HCT116 (cell line): Measurements from ENCODE around the gene FPR1. TPM values are rescaled to one million over a fixed set of nuclear protein-coding genes. Genes with fewer than 3 reads are reported as not detected.

Source experiments
- ATAC-seq: fragments of 200-7000 bp; cut with Tn5 transposase; 2 replicates; pipeline ENCODE4 v1.9.1; 2020; ENCODE audit warnings: mild to moderate bottlenecking, moderate library complexity
- BruUV-seq: library from RNA; stranded (reverse); fragments of 400-500 nt; replicated peaks from 2 replicates; lab custom pipeline; 2021; lab: Mats Ljungman, UMichigan
- CTCF ChIA-PET: fragments of 300-600 bp; sonication (Branson Sonifier 250); formaldehyde crosslinking; loops from one replicate; lab custom pipeline; 2021; ENCODE audit warnings: antibody characterized with exemption; lab: Charles Lee
- POLR2A ChIA-PET: fragments of 300-600, 350-600 bp; sonication (Branson Sonifier 250); formaldehyde crosslinking; loops from one replicate; lab custom pipeline; 2021; ENCODE audit warnings: antibody characterized with exemption; lab: Charles Lee
- RAD21 ChIA-PET, 2 experiments: fragments of 300-600 bp; sonication (Branson Sonifier 250); formaldehyde crosslinking; loops; one replicate each; lab custom pipeline; 2023; ENCODE audit warnings: low total read pairs in 2 of 2; ENCODE audit not compliant: uncharacterized antibody in 2 of 2, unreplicated experiment in 2 of 2, low non-redundant PET in 1 of 2; lab: Charles Lee
- DNase-seq: peaks from one replicate; pipeline ENCODE4 v3.0.0-alpha.2; 2010; ENCODE audit warnings: low read depth, low spot score
- H2AFZ ChIP-seq: fragments of 200-600 bp; shearing (Covaris generic), sonication (generic); 2 replicates; pipeline ENCODE4 v1.6.1; 2017; ENCODE audit warnings: low read depth, mixed run types, mixed read lengths, antibody characterized with exemption, low read length; ENCODE audit not compliant: poor library complexity, severe bottlenecking
- H3K27ac ChIP-seq: 2 replicates; pipeline ENCODE4 v1.5.1; 2012; ENCODE audit warnings: low read depth, low read length
- H3K27me3 ChIP-seq: fragments of 200-600 bp; sonication (generic); 2 replicates; pipeline ENCODE4 v1.6.1; 2016; ENCODE audit warnings: mixed run types, low read length, mixed read lengths; ENCODE audit not compliant: insufficient read depth
- H3K36me3 ChIP-seq, 2 experiments: fragments of 200-500 bp in 1 of 2; fragments of 200-600 bp in 1 of 2; sonication (Bioruptor generic) in 1 of 2; sonication (generic) in 1 of 2; 2 replicates each; pipeline versions ENCODE4 v1.5.1 to v1.6.1; 2014 to 2016; ENCODE audit warnings: low read length in 2 of 2, inconsistent platforms in 1 of 2, mixed read lengths in 1 of 2, mixed run types in 1 of 2; ENCODE audit not compliant: insufficient read depth in 2 of 2, control insufficient read depth in 1 of 2
- H3K4me1 ChIP-seq, 2 experiments: fragments of 200-600 bp in 1 of 2; sonication (generic) in 1 of 2; 2 replicates each; pipeline versions ENCODE4 v1.5.1 to v1.6.1; 2012 to 2017; ENCODE audit warnings: low read length in 2 of 2, inconsistent platforms in 1 of 2, mild to moderate bottlenecking in 1 of 2, mixed read lengths in 1 of 2, mixed run types in 1 of 2, moderate library complexity in 1 of 2; ENCODE audit not compliant: insufficient read depth in 2 of 2, control insufficient read depth in 1 of 2
- H3K4me2 ChIP-seq: fragments of 200-600 bp; sonication (generic); 2 replicates; pipeline ENCODE4 v1.6.1; 2017; ENCODE audit warnings: mixed run types, low read length, mixed read lengths
- H3K4me3 ChIP-seq, 2 experiments: fragments of 200-600 bp in 1 of 2; sonication (generic) in 1 of 2; replicated peaks in 1 of 2; 2 replicates each; pipeline ENCODE4 v1.5.1; 2011 to 2016; ENCODE audit warnings: low read length in 2 of 2, control low read depth in 1 of 2, low read depth in 1 of 2, mild to moderate bottlenecking in 1 of 2, mixed read lengths in 1 of 2, mixed run types in 1 of 2
- H3K79me2 ChIP-seq: fragments of 200-600 bp; sonication (generic); 2 replicates; pipeline ENCODE4 v1.6.1; 2017; ENCODE audit warnings: mild to moderate bottlenecking, mixed run types, low read length, moderate library complexity, mixed read lengths; ENCODE audit not compliant: insufficient read depth
- H3K9ac ChIP-seq: fragments of 200-600 bp; sonication (generic); 2 replicates; pipeline ENCODE4 v1.6.1; 2016; ENCODE audit warnings: low read length, mixed read lengths
- H3K9me2 ChIP-seq: fragments of 200-600 bp; sonication (generic), shearing (Covaris generic); 2 replicates; pipeline ENCODE4 v1.6.1; 2017; ENCODE audit warnings: mixed run types, mild to moderate bottlenecking, moderate library complexity; ENCODE audit not compliant: insufficient read depth
- H3K9me3 ChIP-seq, 2 experiments: fragments of 200-500 bp in 1 of 2; fragments of 200-600 bp in 1 of 2; sonication (Bioruptor generic) in 1 of 2; sonication (generic) in 1 of 2; 2 replicates each; pipeline ENCODE4 v1.6.1; 2014 to 2017; ENCODE audit warnings: low read length in 2 of 2, mixed read lengths in 2 of 2, inconsistent platforms in 1 of 2, low read depth in 1 of 2, mild to moderate bottlenecking in 1 of 2, mixed run types in 1 of 2, moderate library complexity in 1 of 2; ENCODE audit not compliant: control insufficient read depth in 1 of 2, insufficient read depth in 1 of 2
- H4K20me1 ChIP-seq: fragments of 200-600 bp; sonication (generic), shearing (Covaris generic); 2 replicates; pipeline ENCODE4 v1.6.1; 2017; ENCODE audit warnings: mixed run types, mild to moderate bottlenecking, moderate library complexity; ENCODE audit not compliant: insufficient read depth
- ATF3 ChIP-seq: IDR thresholded peaks from 2 replicates; pipeline ENCODE4 v1.6.1; 2012
- CBX3 ChIP-seq: IDR thresholded peaks from 2 replicates; pipeline ENCODE4 v1.6.1; 2012; ENCODE audit warnings: low read depth
- CEBPB ChIP-seq: IDR thresholded peaks from 2 replicates; pipeline ENCODE4 v1.6.1; 2012; ENCODE audit warnings: low read depth
- ELF1 ChIP-seq: IDR thresholded peaks from 2 replicates; pipeline ENCODE4 v1.6.1; 2012; ENCODE audit warnings: low read depth, borderline replicate concordance
- EZH2 ChIP-seq: fragments of 200-600 bp; sonication (generic); IDR thresholded peaks from 2 replicates; pipeline ENCODE4 v1.6.1; 2017; ENCODE audit warnings: antibody characterized with exemption, mixed run types
- FOSL1 ChIP-seq: IDR thresholded peaks from 2 replicates; pipeline ENCODE4 v1.6.1; 2012; ENCODE audit warnings: low read depth
- MAX ChIP-seq: IDR thresholded peaks from 2 replicates; pipeline ENCODE4 v1.6.1; 2012
- POLR2A ChIP-seq: IDR thresholded peaks from 2 replicates; pipeline ENCODE4 v1.7.0; 2011; ENCODE audit warnings: borderline replicate concordance; ENCODE audit not compliant: insufficient read depth, insufficient read length; ENCODE audit errors: extremely low read depth
- POLR2AphosphoS5 ChIP-seq: IDR thresholded peaks from 2 replicates; pipeline ENCODE4 v1.6.1; 2011; ENCODE audit warnings: mild to moderate bottlenecking, low read depth, low read length, moderate library complexity
- REST ChIP-seq: IDR thresholded peaks from 2 replicates; pipeline ENCODE4 v1.6.1; 2012; ENCODE audit warnings: low read depth
- SRF ChIP-seq: IDR thresholded peaks from 2 replicates; pipeline ENCODE4 v1.6.1; 2012; ENCODE audit warnings: low read depth
- TCF7L2 ChIP-seq: IDR thresholded peaks from 2 replicates; pipeline ENCODE4 v1.7.0; 2011; ENCODE audit warnings: borderline replicate concordance, inconsistent platforms; ENCODE audit not compliant: insufficient read depth, insufficient read length; ENCODE audit errors: extremely low read depth
- ZBTB33 ChIP-seq: IDR thresholded peaks from 2 replicates; pipeline ENCODE4 v1.6.1; 2011; ENCODE audit warnings: mild to moderate bottlenecking, low read length, moderate library complexity; ENCODE audit not compliant: insufficient replicate concordance; ENCODE audit errors: extremely low read depth
- ZNF274 ChIP-seq: fragments of 200-500 bp; sonication (Bioruptor generic); IDR thresholded peaks from 2 replicates; pipeline ENCODE4 v1.6.1; 2014; ENCODE audit warnings: mild to moderate bottlenecking, low read depth, low read length, inconsistent platforms
- intact Hi-C: fragments of 100-400 bp; cut with micrococcal nuclease; formaldehyde crosslinking; loops from 2 replicates; pipeline ENCODE4 v1.10.0; 2022
- total RNA-seq: library from RNA; stranded (reverse); gene quantifications from one replicate; pipeline ENCODE4 v1.2.1, GENCODE V29; 2021; ENCODE audit not compliant: unreplicated experiment

The FPR1 gene
- total RNA-seq, 1 experiment from 2014 or later: not detected

- H3K36me3 ChIP-seq: no peaks in the 10 kb centered on the region
- H2AFZ ChIP-seq: no peak overlapping the region
- H3K4me1 ChIP-seq: no peaks in the 10 kb centered on the region
- no peak overlapping the region for H3K4me2 ChIP-seq
- H3K79me2 ChIP-seq: no peaks in the 10 kb centered on the region
- BruUV-seq: no TSS peak
- intact Hi-C loops: no loop called here
- no peaks in the 10 kb centered on the region for H3K9me2 ChIP-seq
- no peak for ATAC-seq
- no peaks in the 10 kb centered on the region for H3K9me3 ChIP-seq
- H4K20me1 ChIP-seq: no peaks in the 10 kb centered on the region
- H3K9ac ChIP-seq: no peak overlapping the region
- no peak for TF ChIP-seq ZNF274
- no peak for TF ChIP-seq POLR2A
- no peak for TF ChIP-seq ELF1
- no peak for TF ChIP-seq ATF3
- no peak for TF ChIP-seq EZH2
- no peaks in the 10 kb centered on the region for H3K27me3 ChIP-seq
- POLR2A ChIA-PET: no interaction called here
- DNase-seq: no peak
- H3K4me3 ChIP-seq: no peak overlapping the region
- RAD21 ChIA-PET: no interaction called here
- no peak overlapping the region for H3K27ac ChIP-seq
- CTCF ChIA-PET: no interaction called here
Observed at GRCh38 chr19:51766461-51766860, 14.8 kb upstream of the FPR1 start.

GRCh38 chr19:51765086-51765485 lies 13.4 kb upstream of the FPR1 start:
- ChIA-PET RAD21 (no interaction called here), POLR2A (no interaction called here)
- H3K27me3 ChIP-seq: no peaks in the 10 kb centered on the region

More at GRCh38 chr19:51765086-51765485, 13.4 kb upstream of the FPR1 start:
- intact Hi-C loops: no loop called here
- Histone ChIP-seq H3K4me3 (no peak overlapping the region), H3K4me1 (no peaks in the 10 kb centered on the region), H3K9ac (no peak overlapping the region), H3K27ac (no peak overlapping the region), H3K9me3 (no peaks in the 10 kb centered on the region), H3K79me2 (no peaks in the 10 kb centered on the region), H3K9me2 (no peaks in the 10 kb centered on the region), H3K4me2 (no peak overlapping the region), H4K20me1 (no peaks in the 10 kb centered on the region), H3K36me3 (no peaks in the 10 kb centered on the region), H2AFZ (no peak overlapping the region)
- CTCF ChIA-PET: no interaction called here
- no peak for DNase-seq
- ATAC-seq: no peak
- TF ChIP-seq REST (no peak), MAX (no peak), CBX3 (no peak), ELF1 (no peak), TCF7L2 (no peak), EZH2 (no peak), FOSL1 (no peak), ZBTB33 (no peak), SRF (no peak), CEBPB (no peak), POLR2AphosphoS5 (no peak)
- no TSS peak for BruUV-seq
